B cell (primary cell): Measurements from ENCODE around the gene RBMXL3. TPM values are rescaled to one million over a fixed set of nuclear protein-coding genes. Genes with fewer than 3 reads are reported as not detected.

Experiments
- ATAC-seq: fragments of 200-7000 bp; cut with Tn5 transposase; one replicate; pipeline ENCODE4 v1.10.0; 2021; ENCODE audit warnings: low read depth, mild to moderate bottlenecking, moderate number of reproducible peaks, moderate library complexity
- CTCF ChIA-PET: fragments of 350-600 bp; sonication (Branson Sonifier 250); formaldehyde crosslinking; loops from one replicate; lab custom pipeline; 2021; ENCODE audit warnings: antibody characterized with exemption, inconsistent platforms; lab: Charles Lee
- POLR2A ChIA-PET: fragments of 350-600 bp; sonication (Branson Sonifier 250); formaldehyde crosslinking; loops from one replicate; lab custom pipeline; 2021; ENCODE audit warnings: antibody characterized with exemption; lab: Charles Lee
- DNase-seq: peaks from one replicate; pipeline ENCODE4 v3.0.0; 2013
- H2AFZ ChIP-seq: 2 replicates; pipeline ENCODE4 v1.6.1; 2012; ENCODE audit warnings: mild to moderate bottlenecking, low read depth, low read length; ENCODE audit not compliant: insufficient read depth, poor library complexity, severe bottlenecking
- H3K27ac ChIP-seq, 2 donors: 1 replicate in 1 of 2; 2 replicates in 1 of 2; pipeline ENCODE4 v1.5.1; 2012 to 2013; ENCODE audit warnings: low read length in 2 of 2, mild to moderate bottlenecking in 2 of 2, moderate library complexity in 1 of 2
- H3K27me3 ChIP-seq, 4 experiments: fragments of 200-600 bp in 1 of 4; sonication (generic) in 1 of 4; replicated peaks in 1 of 4; 1 replicate in 2 of 4; 2 replicates in 2 of 4; pipeline versions ENCODE4 v1.6.1 to v1.7.0; 2013 to 2016; ENCODE audit warnings: low read length in 3 of 4, mild to moderate bottlenecking in 2 of 4, mixed read lengths in 1 of 4, moderate library complexity in 1 of 4; ENCODE audit not compliant: insufficient read depth in 4 of 4, control insufficient read depth in 3 of 4; ENCODE audit errors: control extremely low read depth in 1 of 4
- H3K36me3 ChIP-seq, 2 experiments: replicated peaks in 1 of 2; 1 replicate in 1 of 2; 2 replicates in 1 of 2; pipeline versions ENCODE4 v1.6.1 to v1.7.1; 2013; ENCODE audit warnings: low read length in 1 of 2; ENCODE audit not compliant: insufficient read depth in 2 of 2, control insufficient read depth in 1 of 2; ENCODE audit errors: control extremely low read depth in 1 of 2, extremely low read depth in 1 of 2
- H3K4me1 ChIP-seq, 2 donors: fragments of 200-600 bp in 1 of 2; sonication (generic) in 1 of 2; 1 replicate in 1 of 2; 2 replicates in 1 of 2; pipeline versions ENCODE4 v1.5.1 to v1.6.1; 2013 to 2017; ENCODE audit warnings: low read length in 2 of 2; ENCODE audit not compliant: control insufficient read depth in 2 of 2, insufficient read depth in 2 of 2
- H3K4me2 ChIP-seq: replicated peaks from 2 replicates; pipeline ENCODE3; 2012; ENCODE audit warnings: mild to moderate bottlenecking, low read depth, low read length; ENCODE audit not compliant: poor library complexity, severe bottlenecking
- H3K4me3 ChIP-seq, 5 experiments: fragments of 200-600 bp in 1 of 5; sonication (generic) in 1 of 5; 1 replicate in 3 of 5; 2 replicates in 2 of 5; pipeline versions ENCODE4 v1.5.1 to v1.7.0; 2011 to 2016; ENCODE audit warnings: low read length in 4 of 5, mild to moderate bottlenecking in 4 of 5, low read depth in 2 of 5, control low read depth in 1 of 5, moderate library complexity in 1 of 5; ENCODE audit not compliant: insufficient read depth in 1 of 5; ENCODE audit errors: control extremely low read depth in 1 of 5, extremely low read depth in 1 of 5
- H3K79me2 ChIP-seq: fragments of 200-600 bp; sonication (generic); one replicate; pipeline ENCODE4 v1.6.0; 2016; ENCODE audit warnings: low read length; ENCODE audit not compliant: control insufficient read depth, insufficient read depth
- H3K9ac ChIP-seq: fragments of 200-600 bp; sonication (generic); 2 replicates; pipeline ENCODE4 v1.6.1; 2017; ENCODE audit warnings: mild to moderate bottlenecking, low read length, moderate library complexity
- H3K9me3 ChIP-seq, 3 donors: one replicate each; pipeline versions ENCODE4 v1.6.1 to v1.7.1; 2013; ENCODE audit warnings: low read length in 2 of 3; ENCODE audit not compliant: control insufficient read depth in 2 of 3, insufficient read depth in 1 of 3; ENCODE audit errors: control extremely low read depth in 1 of 3
- H4K20me1 ChIP-seq: 2 replicates; pipeline ENCODE4 v1.6.0; 2012; ENCODE audit warnings: mild to moderate bottlenecking, low read length; ENCODE audit not compliant: insufficient read depth, control insufficient read depth, poor library complexity, severe bottlenecking
- H3K27ac Mint-ChIP-seq: one replicate; pipeline ENCODE4 v1.8.0; 2021; ENCODE audit warnings: mixed read lengths
- H3K27me3 Mint-ChIP-seq: one replicate; pipeline ENCODE4 v1.8.0; 2021; ENCODE audit warnings: mixed read lengths
- H3K4me1 Mint-ChIP-seq: one replicate; pipeline ENCODE4 v1.8.0; 2021; ENCODE audit warnings: mixed read lengths
- H3K4me3 Mint-ChIP-seq: one replicate; pipeline ENCODE4 v1.8.0; 2021; ENCODE audit warnings: mixed read lengths
- H3K9me3 Mint-ChIP-seq: one replicate; pipeline ENCODE4 v1.8.0; 2022; ENCODE audit warnings: mixed read lengths; ENCODE audit not compliant: insufficient read depth
- CTCF ChIP-seq: fragments of 200-600 bp; IDR thresholded peaks from one replicate; pipeline ENCODE4 v1.8.0; 2022; ENCODE audit warnings: antibody characterized with exemption, mild to moderate bottlenecking
- EZH2 ChIP-seq: IDR thresholded peaks from 2 replicates; pipeline ENCODE4 v1.6.1; 2012; ENCODE audit warnings: borderline replicate concordance, low read depth, mild to moderate bottlenecking, moderate library complexity, low read length; ENCODE audit not compliant: insufficient read depth, poor library complexity, severe bottlenecking
- WGBS: methylation state at CpG from one replicate; pipeline ENCODE4 v1.1.5; 2013; ENCODE audit warnings: missing lambda C conversion rate; ENCODE audit not compliant: insufficient coverage; 5-methylcytosine and 5-hydroxymethylcytosine counted together
- intact Hi-C: fragments of 100-400 bp; cut with micrococcal nuclease; formaldehyde crosslinking; loops from one replicate; pipeline ENCODE4 v1.10.0; 2022
- polyA plus RNA-seq: library from polyadenylated mRNA; depleted of rRNA; stranded (reverse); fragments of >200 nt; gene quantifications from 2 replicates; pipeline ENCODE4 v1.2.3, GENCODE V29; 2012
- total RNA-seq, 2 donors: library from RNA; stranded (reverse); fragments of 120-200 nt in 1 of 2; gene quantifications; 1 replicate in 1 of 2; 2 replicates in 1 of 2; pipeline versions ENCODE4 v1.2.3 to v1.2.4, GENCODE V29; 2013 to 2022

RBMXL3 gene
- total and polyA plus RNA-seq, 2 donors (not counting 1 experiment from before 2014, with no cell fraction given) = not detected

- Histone ChIP-seq H3K36me3 (no peaks in the 10 kb centered on the region), H3K27ac (no peak overlapping the region), H3K4me1 (no peaks in the 10 kb centered on the region), H3K4me2 (no peak overlapping the region), H4K20me1 (no peaks in the 10 kb centered on the region), H2AFZ (no peak overlapping the region), H3K79me2 (no peaks in the 10 kb centered on the region), H3K9ac (no peak overlapping the region), H3K27me3 (no peaks in the 10 kb centered on the region), H3K4me3 (no peak overlapping the region), H3K9me3 (no peaks in the 10 kb centered on the region)
- no peak for DNase-seq
- POLR2A ChIA-PET = no interaction called here
- intact Hi-C loops = no loop called here
- Mint-ChIP-seq H3K27ac (no peak overlapping the region), H3K27me3 (no peaks in the 10 kb centered on the region), H3K4me3 (no peak overlapping the region), H3K9me3 (no peaks in the 10 kb centered on the region), H3K4me1 (no peaks in the 10 kb centered on the region)
- TF ChIP-seq EZH2 = no peak
- no peak for TF ChIP-seq CTCF
- CTCF ChIA-PET = no interaction called here
- WGBS = no CpG with 5 or more reads among the region's 1 CpG
- ATAC-seq = no peak
Measured at GRCh38 chrX:115178473-115178872, 10.7 kb upstream of the RBMXL3 start.

GRCh38 chrX:115183980-115184379 is 5.2 kb upstream of the RBMXL3 start:
- Mint-ChIP-seq H3K9me3 (no peaks in the 10 kb centered on the region), H3K27me3 (no peaks in the 10 kb centered on the region), H3K4me1 (no peaks in the 10 kb centered on the region), H3K4me3 (no peak overlapping the region), H3K27ac (no peak overlapping the region)
- H3K79me2 ChIP-seq = no peaks in the 10 kb centered on the region
- intact Hi-C loops = no loop called here
- no peak overlapping the region for H3K9ac ChIP-seq
- no peak for TF ChIP-seq EZH2
- no peak for TF ChIP-seq CTCF
- H3K9me3 ChIP-seq = no peaks in the 10 kb centered on the region
- no peak overlapping the region for H3K4me3 ChIP-seq
- ChIA-PET CTCF (no interaction called here), POLR2A (no interaction called here)
- ATAC-seq (no peak), DNase-seq (no peak)
- H3K27ac ChIP-seq = no peak overlapping the region
- no peaks in the 10 kb centered on the region for H3K4me1 ChIP-seq
- H3K36me3 ChIP-seq = no peaks in the 10 kb centered on the region
- H3K4me2 ChIP-seq = no peak overlapping the region
- H4K20me1 ChIP-seq = no peaks in the 10 kb centered on the region
- no CpG with 5 or more reads among the region's 2 CpGs for WGBS
- no peak overlapping the region for H2AFZ ChIP-seq
- no peaks in the 10 kb centered on the region for H3K27me3 ChIP-seq
